ENCODE data around the gene PRKRIP1.
A peak's percentile ranks its signal among the peaks of the same experiment; 100 is the strongest.
"Not testable (repeated sequence)": the region's sequence is repeated elsewhere in the genome, so short reads cannot be mapped to it uniquely, and the experiment has no call there.

The PRKRIP1 gene

DNA sequence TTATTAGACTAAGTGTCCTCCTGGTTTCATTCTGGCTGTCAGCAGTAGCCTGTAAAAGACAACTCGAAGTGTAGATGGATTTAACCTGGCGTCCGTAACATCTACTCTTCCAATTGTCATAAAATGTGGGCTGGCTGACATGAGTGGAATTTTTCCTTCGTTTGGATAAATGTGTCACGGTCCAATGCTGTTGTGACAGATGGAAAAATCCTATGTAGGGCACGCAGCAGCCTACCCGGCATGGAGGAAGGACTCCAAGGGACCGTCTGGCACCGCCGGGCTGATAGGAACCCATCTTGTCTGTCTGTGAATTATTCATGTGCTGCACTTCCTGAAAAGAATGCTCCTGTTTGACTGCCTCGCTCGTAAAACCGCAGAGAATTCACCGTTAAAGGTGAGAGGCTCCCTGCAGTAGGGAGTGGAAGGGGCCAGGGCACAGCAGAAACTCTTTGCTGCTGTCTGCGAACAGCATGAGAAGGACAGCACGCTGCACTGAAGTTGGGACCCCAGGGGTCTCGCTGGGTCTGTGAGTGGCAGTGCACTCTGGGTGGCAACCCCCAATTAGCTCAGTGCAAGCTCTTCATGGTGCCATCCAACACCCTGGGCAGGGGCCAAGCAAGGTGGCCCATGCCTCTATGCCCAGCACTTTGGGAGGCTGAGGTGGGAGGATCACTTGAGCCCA lies 35.6 kb downstream of the PRKRIP1 start:
- no peak for DNase-seq (ENCODE audit: low read depth)

DNA sequence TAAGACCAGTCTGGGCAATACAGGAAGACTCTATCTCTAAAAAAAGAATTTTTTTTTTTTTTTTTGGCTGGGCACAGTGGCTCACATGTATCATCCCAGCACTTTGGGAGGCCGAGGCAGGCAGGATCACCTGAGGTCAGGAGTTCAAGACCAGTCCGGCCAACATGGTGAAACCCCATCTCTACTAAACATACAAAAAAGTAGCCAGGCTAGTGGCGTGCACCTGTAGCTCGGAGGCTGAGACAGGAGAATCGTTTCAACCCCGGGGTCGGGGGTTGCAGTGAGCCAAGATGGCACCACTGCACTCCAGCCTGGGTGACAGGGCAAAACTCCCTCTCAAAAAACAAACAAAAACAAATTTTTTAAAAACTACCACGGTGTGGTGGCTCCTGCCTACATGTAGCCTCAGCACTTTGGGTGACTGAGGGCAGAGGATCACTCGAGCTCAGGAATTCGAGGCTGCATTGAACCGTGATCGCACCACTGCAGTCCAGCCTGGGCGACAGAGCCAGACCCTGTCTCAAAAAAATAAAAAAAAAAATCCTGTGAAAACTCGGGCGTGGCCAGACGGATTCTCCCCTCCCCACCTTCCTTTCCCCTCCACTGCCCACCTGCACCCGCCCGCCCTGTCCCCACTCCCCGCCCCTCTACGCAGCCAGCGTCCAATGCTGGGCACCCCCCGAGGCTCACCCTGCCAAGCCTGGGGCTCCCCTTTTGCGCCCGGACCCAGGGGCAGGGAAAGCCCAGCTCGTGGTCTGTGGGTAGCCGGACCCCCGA lies 36.5 kb downstream of the PRKRIP1 start:
- DNase-seq (ENCODE audit: low read depth) = no peak

DNA sequence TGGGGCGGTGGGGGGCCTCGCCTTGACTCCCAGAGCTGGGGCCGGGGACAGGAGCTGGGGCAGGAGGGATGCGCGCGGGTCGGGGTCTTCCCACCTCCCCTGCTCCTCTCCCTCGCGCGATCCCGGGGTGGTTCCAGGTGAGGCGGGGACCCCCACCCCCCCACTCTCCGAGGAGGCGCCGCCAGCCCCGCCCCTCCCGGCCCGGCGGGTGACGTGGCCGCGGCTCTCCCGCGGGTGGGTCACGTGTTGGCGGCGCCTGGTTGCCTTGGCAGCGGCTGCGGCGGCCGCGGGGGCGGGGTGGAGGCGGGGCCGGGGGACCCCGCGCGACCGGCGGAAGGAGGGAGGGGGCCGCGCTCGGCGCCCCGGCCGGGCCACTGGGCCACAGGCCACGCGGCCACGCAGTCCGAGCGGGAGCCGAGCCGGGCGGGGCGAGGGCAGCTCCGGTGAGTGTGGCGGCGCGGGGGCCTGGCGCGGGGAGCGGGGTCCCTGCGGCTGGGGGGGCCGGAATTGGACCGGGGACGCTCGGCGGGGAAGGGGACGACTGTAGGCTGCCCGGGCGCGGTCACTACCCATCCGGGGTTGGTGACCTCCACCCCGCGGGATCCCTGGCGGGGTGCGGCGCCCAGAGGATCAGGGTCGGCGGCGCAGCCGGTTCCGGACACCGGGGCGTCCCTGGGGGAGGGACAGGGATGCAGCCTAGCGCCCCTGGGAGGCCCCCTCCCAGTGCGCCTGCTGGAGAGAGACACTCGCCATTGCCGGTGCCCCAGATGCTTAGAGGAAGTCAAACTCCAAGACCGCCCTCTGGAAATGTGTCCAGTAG lies 37.3 kb downstream of the PRKRIP1 start, which contains the start of gene ORAI2:
Gene ORAI2, plus strand, starts transcription at position 357 of the 820 bp plus-strand sequence. CDS start 5,382 bp downstream, outside the sequence.
- DNase-seq (ENCODE audit: low read depth) = no peak

DNA sequence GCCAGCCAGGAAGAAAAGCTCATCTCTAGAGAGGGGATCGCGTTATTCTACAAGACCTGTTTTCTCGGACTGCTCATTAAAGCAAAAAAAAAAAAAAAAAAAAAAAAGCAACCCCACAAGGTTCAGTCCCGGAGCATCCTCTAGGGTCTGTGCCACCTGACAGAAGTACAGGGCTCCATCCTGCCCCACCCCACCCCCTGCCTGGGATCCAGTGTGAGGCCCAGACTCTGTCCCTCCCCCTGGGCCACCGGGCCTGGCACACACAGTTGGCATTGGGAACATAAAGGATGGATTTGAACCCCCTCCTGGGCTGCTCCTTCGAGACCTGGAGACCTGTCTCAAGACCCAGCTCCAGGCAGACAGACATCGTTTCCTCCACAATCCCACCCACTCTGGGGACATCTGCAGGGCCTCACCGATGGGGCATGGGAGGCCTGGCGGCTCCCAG lies 37.9 kb downstream of the PRKRIP1 start:
- no peak for DNase-seq (ENCODE audit: low read depth)

DNA sequence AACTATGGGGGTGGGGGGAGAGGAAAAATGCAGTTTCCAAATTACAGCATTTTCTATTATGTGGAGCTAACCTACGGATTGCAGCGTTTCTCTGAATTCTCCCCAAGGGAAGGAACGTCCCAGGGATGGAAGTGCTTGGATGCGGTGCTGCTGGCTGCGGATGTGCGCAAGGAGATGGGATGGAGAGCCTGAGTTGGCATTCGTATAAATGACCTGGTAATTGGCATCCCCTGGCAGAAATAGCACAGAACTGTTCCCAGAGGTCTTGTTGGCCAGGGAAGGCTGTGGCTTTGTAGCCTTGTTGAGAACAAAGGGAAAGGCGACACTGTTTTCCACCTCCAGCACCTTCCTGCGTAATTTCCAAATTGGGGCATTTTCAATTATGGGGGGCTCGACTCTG lies 40.0 kb downstream of the PRKRIP1 start:
- no peak for DNase-seq (ENCODE audit: low read depth)

DNA sequence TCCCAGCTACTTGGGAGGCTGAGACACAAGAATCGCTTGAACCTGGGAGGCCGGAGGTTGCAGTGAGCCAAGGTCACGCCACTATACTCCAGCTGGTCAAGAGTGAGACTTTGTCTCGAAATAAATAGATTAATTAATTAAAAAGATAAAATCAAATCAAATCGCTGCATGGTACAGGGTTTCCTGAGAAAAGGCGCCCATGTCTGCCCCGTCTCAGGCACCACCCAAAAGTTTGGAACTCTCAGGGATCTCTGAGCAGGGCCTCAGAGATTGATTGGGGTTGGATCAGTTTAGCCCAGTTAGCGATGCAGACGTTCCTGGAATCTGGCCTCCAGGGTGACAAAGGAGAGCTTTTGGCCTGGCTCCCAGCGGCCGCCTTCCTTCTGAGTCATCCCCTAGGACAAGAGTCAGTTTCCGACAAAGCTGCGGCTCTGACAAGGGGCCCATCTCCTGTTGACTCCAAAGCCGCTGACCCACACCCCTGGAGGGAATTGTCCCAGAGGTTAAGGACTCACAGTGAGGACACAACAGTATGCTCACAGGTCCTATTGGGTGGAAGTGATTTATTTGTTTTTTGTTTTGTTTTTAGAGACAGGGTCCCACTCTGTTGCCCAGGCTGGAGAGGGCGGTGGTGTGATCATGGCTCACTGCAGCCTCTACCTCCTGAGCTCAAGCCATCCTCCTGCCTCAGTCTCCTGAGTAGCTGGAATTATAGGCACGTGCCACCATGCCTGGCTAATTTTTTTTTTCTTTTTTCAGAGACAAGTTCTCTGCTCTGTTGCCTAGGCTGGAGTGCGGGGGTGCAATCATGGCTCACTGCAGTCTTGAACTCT lies 44.0 kb downstream of the PRKRIP1 start:
- peak; percentile 23 for DNase-seq (ENCODE audit: low read depth)

DNA sequence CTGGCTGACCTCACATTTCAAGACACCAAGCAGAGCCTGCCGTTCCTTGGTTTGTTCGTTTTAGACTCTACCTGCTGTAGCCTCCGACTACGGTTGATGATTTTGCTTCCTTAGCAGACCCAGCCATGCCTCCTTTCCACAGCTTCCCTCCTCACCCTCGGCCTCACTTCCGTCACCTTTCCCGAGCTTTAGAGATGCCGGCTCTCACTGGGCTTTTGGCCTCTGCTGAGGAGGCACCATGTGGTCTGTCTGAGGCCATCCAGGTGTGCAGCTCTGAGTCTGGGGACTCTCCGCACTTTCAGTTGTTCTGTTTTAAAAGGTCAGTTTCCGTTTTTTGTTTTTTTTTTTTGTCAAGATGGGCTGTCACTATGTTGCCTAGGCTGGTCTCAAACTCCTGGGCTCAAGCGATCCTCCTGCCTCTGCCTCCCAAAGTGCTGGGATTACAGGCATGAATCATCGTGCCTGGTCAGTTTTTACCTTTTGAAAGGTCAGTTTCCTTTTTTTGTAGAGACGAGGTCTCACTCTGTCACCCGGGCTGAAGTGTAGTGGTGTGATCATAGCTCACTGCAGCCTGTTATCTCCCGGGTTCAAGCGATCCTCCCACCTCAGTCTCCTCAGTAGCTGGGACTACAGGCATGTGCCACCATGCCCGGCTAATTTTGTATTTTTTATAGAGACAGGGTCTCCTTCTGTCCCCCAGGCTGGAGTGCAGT lies 49.0 kb downstream of the PRKRIP1 start:
- no peak for DNase-seq (ENCODE audit: low read depth)

DNA sequence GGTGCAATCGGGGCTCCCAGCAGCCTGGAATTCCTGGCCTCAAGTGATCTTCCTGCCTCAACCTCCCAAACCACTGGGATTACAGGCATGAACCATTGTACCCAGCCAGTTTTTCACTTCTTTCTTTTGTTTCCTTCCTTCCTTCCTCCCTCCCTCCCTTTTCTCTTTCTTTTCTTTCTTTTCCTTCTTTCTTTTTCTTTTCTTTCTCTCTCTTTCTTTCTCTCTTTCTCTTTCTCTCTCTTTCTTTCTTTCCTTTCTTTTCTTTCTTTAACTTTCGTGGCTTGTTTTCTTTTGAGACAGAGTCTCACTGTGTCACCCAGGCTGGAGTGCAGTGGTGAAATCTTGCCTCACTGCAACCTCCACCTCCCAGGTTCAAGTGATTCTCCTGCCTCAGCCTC lies 49.5 kb downstream of the PRKRIP1 start:
- DNase-seq (ENCODE audit: low read depth) = no peak

DNA sequence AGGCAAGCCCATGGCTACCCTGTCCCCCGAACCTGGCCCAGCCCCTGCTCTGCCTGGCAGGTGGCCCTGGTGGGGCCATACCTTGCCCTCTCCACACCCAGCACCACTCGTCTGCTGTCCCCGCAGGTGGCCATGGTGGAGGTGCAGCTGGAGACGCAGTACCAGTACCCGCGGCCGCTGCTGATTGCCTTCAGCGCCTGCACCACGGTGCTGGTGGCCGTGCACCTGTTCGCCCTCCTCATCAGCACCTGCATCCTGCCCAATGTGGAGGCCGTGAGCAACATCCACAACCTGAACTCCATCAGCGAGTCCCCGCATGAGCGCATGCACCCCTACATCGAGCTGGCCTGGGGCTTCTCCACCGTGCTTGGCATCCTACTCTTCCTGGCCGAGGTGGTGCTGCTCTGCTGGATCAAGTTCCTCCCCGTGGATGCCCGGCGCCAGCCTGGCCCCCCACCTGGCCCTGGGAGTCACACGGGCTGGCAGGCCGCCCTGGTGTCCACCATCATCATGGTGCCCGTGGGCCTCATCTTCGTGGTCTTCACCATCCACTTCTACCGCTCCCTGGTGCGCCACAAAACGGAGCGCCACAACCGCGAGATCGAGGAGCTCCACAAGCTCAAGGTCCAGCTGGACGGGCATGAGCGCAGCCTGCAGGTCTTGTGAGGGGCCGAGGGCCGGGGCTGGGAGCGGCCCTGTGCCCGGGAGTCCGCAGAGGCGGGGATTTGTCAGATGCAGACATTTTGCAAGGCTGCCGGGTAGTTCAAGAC lies 50.4 kb downstream of the PRKRIP1 start:
- no peak for DNase-seq (ENCODE audit: low read depth)

DNA sequence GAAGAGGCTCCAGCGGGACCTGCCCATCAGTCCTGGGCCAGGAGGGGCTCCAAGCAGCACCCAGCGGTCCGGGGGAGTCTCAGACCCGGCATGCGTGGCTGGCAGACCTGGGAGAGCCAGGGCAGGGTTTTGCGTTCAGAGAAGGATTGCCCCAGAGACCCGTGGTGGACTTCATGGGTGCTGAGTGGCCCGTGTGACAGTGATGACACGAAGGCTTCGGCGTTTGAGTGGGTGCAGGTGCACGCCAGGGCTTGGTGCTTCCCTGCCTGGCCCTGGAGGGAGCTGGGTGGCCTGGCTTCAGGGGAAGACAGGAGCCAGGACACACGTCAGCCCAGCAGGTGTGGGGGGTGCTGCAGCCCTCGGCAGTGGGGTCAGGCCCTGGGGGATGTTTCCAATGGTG lies 51.1 kb downstream of the PRKRIP1 start:
- no peak for DNase-seq (ENCODE audit: low read depth)

DNA sequence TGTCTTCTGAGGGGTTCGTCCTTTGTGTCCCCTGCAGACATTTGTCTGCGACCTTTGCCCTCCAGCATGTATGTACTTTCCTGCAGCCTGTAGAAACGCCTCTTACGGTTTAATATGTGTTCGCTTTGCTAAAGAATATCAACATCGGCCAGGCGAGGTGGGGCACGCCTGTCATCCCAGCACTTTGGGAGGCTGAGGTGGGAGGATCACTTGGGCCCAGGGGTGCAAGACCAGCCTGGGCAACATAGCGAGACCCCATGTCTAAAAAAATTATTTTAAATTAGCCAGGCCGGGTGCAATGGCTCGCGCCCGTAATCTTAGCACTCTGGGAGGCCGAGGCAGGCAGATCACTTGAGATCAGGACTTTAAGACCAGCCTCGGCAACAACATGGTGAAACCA lies 53.0 kb downstream of the PRKRIP1 start:
- no peak for DNase-seq (ENCODE audit: low read depth)

DNA sequence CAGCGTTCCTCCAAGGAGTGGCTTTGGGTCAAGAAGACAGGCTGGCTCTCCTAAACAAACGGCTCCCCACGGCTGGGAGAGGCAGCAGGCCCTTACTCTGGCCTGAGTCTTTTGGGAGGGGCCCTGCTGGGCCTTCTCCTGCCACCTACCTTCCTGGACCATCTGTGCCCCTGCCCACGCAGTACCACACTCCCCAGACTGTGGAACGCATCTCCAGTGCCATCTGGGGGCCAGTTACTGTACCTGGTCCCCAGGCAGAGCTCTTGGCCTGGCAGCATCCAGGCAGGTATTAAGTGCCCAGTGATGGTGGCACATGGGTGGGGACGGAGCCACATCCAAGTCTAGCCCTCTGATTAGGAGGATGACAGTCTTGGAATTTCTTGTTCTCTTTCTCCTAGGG lies 54.1 kb downstream of the PRKRIP1 start:
- DNase-seq (ENCODE audit: low read depth) = no peak

DNA sequence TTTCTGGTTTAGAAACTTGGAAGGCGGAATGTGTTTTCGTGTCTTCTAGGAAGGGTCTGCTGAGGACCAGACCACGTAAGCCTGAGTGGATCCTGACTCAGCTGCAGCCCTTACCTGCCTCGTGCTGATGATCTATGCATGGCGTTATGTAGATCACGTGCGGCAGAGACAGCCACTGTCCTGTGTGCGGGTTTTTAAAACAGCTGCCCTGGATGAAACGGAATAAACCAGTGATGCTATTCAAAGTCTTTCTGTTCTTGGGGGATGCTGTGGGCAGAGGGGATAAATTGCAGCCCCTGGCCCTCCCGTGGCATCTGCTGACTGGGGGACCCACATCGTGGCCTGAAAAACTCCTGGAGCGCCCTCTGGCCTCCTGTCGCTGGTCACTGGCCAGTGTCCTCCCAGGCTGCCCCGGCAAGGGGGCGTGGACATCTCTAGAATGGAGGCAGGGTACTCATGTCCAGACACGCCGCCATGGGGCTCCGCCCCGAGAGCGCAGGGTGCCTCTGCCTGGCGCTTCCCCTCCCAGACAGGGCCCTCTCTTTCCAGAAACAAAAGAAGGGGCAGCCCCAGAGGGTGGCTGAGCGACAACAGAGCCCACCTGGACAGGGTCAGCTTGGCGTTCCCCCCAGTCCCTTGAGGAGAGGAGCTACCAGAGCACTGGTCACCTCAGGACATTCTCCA lies 55.4 kb downstream of the PRKRIP1 start:
- no peak for DNase-seq (ENCODE audit: low read depth)

DNA sequence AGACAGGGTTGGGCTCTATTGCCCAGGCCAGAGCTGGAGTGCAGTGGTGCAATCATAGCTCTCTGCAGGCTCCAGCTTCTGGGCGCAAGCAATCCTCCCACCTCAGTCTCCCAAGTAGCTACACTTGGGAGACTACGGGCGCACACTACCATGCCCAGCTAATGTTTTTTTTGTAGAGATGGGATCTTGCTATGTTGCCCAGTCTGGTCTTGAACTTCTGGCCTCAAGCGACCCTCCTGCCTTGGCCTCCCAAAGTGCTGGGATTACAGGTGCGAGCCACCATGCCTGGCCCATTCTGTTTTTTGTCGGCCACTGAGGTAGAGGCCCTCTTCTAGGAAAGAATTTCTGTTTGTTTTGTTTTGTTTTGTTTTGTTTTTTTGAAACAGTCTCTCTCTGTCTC lies 56.3 kb downstream of the PRKRIP1 start:
- DNase-seq (ENCODE audit: low read depth) = no peak

DNA sequence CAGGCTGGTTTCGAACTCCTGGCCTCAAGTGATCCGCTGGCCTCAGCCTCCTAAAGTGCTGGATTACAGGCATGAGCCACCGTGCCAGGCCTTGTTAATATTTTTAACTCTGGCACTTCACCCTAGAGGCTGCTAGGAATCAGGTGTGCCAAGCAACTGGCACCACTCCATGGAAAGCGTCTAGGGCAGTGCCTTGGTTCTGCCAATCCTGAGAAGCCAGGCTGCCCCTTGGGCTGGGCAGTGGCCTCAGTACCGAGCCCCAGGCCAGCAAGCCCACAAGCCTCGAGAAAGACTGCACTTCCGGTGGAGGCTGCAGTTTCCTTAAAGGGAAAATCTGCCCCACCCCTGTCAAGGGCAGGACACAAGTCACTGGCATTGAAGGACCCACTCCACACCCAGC lies 57.2 kb downstream of the PRKRIP1 start:
- DNase-seq (ENCODE audit: low read depth) = no peak

DNA sequence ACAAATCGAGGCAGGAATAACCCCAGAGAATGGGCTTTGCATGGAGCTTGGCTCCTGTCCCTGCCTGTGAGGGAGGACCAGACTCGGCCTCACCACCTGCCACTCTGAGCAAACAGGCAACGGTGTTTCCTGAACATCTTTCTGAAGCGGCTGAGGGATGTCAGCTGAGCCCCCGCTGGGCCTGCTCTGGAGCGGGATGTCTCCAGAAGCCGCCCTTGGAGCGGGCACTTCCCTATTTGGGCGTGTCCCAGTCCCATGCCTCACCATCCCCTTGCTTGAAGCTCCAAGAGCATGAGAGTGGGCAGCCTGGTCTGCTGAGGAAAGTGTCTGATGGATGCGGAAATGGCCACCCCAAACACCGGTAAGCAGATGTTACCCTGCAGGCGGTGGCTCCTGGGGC lies 58.3 kb downstream of the PRKRIP1 start:
- DNase-seq (ENCODE audit: low read depth) = no peak

DNA sequence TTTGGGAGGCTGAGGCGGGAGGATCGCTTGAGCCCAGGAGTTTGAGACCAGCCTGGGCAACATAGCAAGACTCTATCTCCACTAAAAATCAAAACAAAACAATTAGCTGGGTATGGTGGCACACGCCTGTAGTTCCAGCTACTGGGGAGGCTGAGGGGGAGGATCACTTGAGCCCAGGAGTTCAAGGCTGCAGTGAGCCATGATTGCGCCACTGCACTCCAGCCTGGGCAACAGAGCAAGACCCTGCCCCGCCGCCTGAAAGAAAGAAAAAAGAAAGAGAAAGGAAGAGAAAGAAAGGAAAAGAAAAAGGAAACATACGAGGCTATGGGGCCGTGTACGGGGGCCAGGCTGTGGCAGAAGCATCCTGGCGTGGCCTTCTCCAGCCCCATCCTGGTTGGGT lies 58.8 kb downstream of the PRKRIP1 start:
- not testable (repeated sequence) for DNase-seq (ENCODE audit: low read depth)

DNA sequence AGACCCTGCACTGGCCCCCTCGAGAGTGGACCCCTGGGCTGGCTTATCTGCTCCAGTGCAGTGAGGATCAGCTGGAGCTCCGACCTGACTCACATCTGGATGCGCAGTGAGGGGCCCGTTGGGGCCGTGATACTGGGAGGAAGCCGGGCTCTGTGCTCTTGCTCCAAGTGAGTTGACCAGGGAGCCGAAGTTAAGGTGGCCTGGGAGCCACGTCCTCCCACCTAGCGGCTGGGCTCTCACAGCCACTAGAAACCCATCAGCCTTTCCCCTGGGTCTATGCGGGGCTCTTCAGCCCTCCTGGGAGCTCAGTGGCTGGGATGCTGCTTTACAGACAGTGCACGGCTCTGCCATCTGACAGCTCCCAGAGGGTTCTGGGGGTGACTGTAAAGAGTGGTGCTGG lies 59.4 kb downstream of the PRKRIP1 start:
- DNase-seq (ENCODE audit: low read depth) = no peak

DNA sequence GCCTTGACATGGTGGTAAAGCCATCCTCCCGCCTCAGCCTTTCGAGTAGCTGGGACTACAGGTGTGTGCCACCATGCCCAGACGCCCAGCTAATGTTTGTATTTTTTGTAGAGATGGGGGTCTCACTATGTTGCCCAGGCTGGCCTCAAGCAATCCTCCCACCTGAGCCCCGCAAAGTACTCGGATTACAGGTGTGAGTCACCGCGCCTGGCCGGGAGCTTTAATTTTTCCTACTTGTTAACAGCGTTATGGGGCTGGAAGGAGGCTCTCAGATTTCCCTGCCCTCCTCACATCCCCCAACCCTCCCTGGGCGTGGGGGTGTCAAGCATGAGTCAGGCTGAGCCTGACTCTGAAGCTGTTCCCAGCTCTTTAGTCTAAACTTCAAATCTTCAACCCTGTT lies 60.2 kb downstream of the PRKRIP1 start:
- no peak for DNase-seq (ENCODE audit: low read depth)
